HL-60 (cell line): ENCODE data around the gene LRP1B.

ENCODE experiments used
- CTCF ChIP-seq: IDR thresholded peaks from one replicate; pipeline ENCODE4 v1.5.1; 2011; ENCODE audit warnings: low read length, control low read depth, inconsistent platforms; ENCODE audit not compliant: insufficient read depth
- REST ChIP-seq: IDR thresholded peaks from 2 replicates; pipeline ENCODE4 v1.6.1; 2012; ENCODE audit warnings: low read depth; ENCODE audit not compliant: insufficient replicate concordance

- no peak for TF ChIP-seq REST
- TF ChIP-seq CTCF: no peak
Observed at GRCh38 chr2:141565597-141565996, 565.2 kb downstream of the LRP1B start.
